ENCODE data around the gene MAFF. TPM values are rescaled to one million over a fixed set of nuclear protein-coding genes. Genes with fewer than 3 reads are reported as not detected.

The MAFF gene
- total RNA-seq, 4 donors from 2014 or later, result 5.1 to 14.2 (median 12.0) TPM

DNA sequence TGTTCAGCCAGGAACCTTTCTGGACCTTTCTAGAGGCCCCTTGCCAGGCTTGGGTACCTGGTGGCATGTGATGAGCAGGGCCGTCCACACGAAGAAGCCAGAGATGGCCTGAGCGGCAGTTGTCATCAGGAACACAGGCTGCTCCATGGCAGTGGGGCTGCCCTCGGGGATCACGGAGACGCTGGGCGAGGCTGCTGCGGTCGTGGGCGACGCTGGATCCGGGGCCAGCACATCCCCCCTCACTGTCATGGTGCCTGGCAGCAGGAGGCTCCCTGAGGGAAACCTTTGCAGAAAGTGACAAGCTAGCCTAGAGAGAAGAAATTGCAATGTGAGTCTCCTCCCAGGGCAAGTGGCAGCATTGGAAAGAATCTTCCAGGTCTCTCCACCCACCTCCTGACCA, 45.9 kb downstream of the MAFF start:
- Histone ChIP-seq H3K9me3 (no peaks in the 10 kb centered on the region), H3K27ac (peak overlapping the region in 1 of 4 donors; percentile 64), H3K4me3 (no peak overlapping the region), H3K36me3 (peaks cover 0 to 40% (median 0%) of the 10 kb centered on the region in 3 donors), H3K27me3 (no peaks in the 10 kb centered on the region), H3K4me1 (peaks cover 0 to 21% (median 0%) of the 10 kb centered on the region in 4 donors)
- DNase-seq, result no peak
- TF ChIP-seq, protein P1, sequence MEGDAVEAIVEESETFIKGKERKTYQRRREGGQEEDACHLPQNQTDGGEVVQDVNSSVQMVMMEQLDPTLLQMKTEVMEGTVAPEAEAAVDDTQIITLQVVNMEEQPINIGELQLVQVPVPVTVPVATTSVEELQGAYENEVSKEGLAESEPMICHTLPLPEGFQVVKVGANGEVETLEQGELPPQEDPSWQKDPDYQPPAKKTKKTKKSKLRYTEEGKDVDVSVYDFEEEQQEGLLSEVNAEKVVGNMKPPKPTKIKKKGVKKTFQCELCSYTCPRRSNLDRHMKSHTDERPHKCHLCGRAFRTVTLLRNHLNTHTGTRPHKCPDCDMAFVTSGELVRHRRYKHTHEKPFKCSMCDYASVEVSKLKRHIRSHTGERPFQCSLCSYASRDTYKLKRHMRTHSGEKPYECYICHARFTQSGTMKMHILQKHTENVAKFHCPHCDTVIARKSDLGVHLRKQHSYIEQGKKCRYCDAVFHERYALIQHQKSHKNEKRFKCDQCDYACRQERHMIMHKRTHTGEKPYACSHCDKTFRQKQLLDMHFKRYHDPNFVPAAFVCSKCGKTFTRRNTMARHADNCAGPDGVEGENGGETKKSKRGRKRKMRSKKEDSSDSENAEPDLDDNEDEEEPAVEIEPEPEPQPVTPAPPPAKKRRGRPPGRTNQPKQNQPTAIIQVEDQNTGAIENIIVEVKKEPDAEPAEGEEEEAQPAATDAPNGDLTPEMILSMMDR (IDR thresholded peaks at IDR 0.05), result no peak
- TF ChIP-seq POLR2A (IDR thresholded peaks at IDR 0.05), result no peak

DNA sequence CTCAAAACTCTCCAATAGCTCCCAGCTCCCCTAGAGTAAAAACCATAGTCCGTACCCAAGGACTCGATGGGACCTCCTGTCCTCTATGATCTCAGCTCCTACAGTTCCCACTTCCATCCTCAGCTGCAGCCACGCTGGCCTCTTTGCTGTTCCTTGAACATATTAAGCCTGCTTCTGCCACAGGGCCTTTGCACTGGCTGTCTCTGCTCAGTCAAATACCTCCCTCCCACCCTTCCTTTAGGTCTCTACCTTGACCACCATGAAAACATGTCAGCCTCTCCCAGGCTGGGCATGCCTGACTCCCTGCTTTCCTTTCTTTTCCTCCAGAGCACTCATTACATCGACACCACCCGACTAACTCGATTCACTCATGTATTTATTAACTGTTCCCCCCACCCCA, 46.5 kb downstream of the MAFF start:
- TF ChIP-seq, protein P1 (IDR thresholded peaks at IDR 0.05), result no peak
- TF ChIP-seq POLR2A (IDR thresholded peaks at IDR 0.05), result no peak
- no peaks in the 10 kb centered on the region for H3K9me3 ChIP-seq
- DNase-seq, result no peak
- peaks cover 0 to 40% (median 0%) of the 10 kb centered on the region in 3 donors for H3K36me3 ChIP-seq
- H3K4me3 ChIP-seq, result no peak overlapping the region
- H3K4me1 ChIP-seq, result peaks cover 0 to 15% (median 0%) of the 10 kb centered on the region in 4 donors
- no peaks in the 10 kb centered on the region for H3K27me3 ChIP-seq
- no peak overlapping the region for H3K27ac ChIP-seq

DNA sequence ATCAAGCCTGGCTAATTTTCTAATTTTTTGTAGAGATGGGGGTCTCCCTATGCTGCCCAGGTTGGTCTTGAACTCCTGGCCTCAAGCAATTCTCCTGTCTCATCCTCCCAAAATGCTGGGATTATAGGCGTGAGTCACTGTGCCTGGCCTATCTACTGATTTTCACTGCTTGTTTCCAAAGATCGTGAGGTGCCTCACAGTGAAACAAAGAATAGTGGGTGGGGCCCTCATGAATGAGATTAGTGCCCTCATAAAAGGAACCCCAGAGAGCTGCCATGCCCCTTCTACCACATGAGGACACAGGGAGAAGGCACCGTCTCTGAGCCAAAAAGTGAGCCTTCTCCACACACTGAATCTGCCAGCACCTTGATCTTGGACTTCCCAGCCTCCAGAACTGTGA, 47.5 kb downstream of the MAFF start:
- Histone ChIP-seq H3K4me3 (no peak overlapping the region), H3K27ac (no peak overlapping the region), H3K27me3 (no peaks in the 10 kb centered on the region), H3K4me1 (peaks cover 0 to 7% (median 0%) of the 10 kb centered on the region in 4 donors), H3K9me3 (no peaks in the 10 kb centered on the region), H3K36me3 (peaks cover 0 to 34% (median 0%) of the 10 kb centered on the region in 3 donors)
- TF ChIP-seq, protein P1 (IDR thresholded peaks at IDR 0.05), result no peak
- DNase-seq, result no peak

DNA sequence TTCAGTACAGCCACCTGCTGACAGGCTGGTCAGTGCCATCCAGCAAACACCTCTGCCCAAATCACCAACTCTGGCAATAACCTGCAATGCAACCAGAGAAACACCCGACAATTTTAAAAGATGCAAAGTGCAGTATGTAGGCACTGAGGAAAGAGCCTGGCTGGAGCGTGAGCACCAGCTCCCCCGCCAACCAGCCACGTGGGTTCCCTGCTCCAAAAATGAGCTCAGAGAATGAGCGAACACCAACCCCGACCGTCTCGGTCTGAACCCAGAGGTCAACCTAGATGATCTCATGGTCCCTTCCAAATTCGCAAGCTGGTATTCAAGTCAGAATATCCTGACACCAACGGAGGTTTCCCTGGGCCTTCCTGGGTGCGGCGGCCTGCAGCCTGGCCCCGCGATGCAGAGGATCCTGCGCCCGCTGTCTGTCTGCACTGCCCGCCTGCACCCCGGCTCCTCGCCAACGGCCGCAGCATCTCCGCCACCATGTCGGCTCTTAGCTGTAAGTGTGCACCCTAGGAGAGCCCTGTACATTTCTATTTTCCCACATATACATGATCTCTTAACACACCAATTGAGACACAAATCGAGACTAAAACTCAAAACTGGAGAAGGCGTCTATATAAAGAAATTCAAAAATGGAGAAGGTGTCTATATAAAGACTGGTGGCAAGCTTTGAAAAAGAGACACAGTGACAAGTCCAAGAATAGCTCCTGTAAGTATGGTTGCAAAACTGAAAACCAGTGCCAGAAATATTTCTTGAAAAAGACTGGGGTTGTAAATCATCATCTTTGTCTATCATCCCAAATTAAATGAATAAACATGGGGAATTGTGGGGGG, 48.2 kb downstream of the MAFF start:
- no peak for TF ChIP-seq POLR2A (IDR thresholded peaks at IDR 0.05)
- TF ChIP-seq, protein P1 (IDR thresholded peaks at IDR 0.05), result no peak
- no peak overlapping the region for H3K4me3 ChIP-seq
- H3K4me1 ChIP-seq, result peaks cover 0 to 7% (median 0%) of the 10 kb centered on the region in 4 donors
- no peaks in the 10 kb centered on the region for H3K9me3 ChIP-seq
- DNase-seq, result no peak
- no peaks in the 10 kb centered on the region for H3K27me3 ChIP-seq
- H3K36me3 ChIP-seq, result peaks cover 0 to 27% (median 0%) of the 10 kb centered on the region in 3 donors
- no peak overlapping the region for H3K27ac ChIP-seq

DNA sequence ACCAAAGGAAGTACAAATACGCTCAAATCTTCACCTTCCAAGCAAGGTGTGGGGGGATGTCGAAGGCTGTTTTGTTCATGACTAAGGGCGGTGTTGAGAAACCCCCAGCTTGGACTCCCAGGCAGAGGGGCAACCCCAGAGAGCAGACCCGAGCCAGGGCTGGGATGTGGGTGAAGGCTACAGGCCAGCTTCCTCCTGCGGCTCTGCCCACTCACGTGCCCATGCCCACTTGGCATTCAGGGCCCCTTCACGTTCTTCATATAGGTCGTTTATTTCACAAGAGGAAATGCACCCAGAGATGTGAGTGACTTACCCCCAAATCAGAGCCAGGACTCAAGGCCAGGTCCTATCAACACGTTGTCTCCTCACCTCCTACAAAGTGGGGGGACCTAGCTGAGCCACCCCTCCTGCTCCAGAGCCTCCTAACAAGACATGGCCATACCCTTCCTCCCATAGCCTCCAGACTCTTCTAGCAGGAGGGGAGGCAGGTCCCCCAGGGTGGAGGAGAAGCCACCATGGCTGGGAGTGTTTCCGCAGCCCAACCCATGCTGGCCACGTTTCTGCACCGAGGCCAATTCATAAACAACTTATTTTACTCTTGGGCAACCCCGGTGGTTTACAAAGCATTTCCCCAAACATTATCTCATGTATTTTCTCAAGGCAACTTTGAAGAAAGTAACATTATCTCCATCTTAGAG, 49.0 kb downstream of the MAFF start:
- Histone ChIP-seq H3K27ac (no peak overlapping the region), H3K27me3 (no peaks in the 10 kb centered on the region), H3K9me3 (no peaks in the 10 kb centered on the region), H3K4me3 (no peak overlapping the region), H3K36me3 (peaks cover 0 to 19% (median 0%) of the 10 kb centered on the region in 3 donors), H3K4me1 (peaks cover 0 to 7% (median 0%) of the 10 kb centered on the region in 4 donors)
- TF ChIP-seq POLR2A (IDR thresholded peaks at IDR 0.05), result no peak
- TF ChIP-seq, protein P1 (IDR thresholded peaks at IDR 0.05), result no peak
- no peak for DNase-seq

Data from Peyer's patch (tissue), 4 donors.